Loucy (cell line): ENCODE results near the gene TACC2.

Experiments
- CTCF ChIP-seq: fragments of 200-600 bp; sonication (generic); conservative IDR thresholded peaks from 2 replicates; pipeline ENCODE4 v1.5.1; 2014; ENCODE audit warnings: mild to moderate bottlenecking, antibody characterized with exemption, low read length
- EZH2phosphoT487 ChIP-seq: fragments of 200-600 bp; IDR thresholded peaks from 2 replicates; pipeline ENCODE4 v1.6.1; 2018; ENCODE audit warnings: antibody characterized with exemption, mild to moderate bottlenecking, moderate library complexity, borderline replicate concordance

- TF ChIP-seq CTCF (no peak), EZH2phosphoT487 (no peak)
Measured at GRCh38 chr10:122135251-122136025, 146.5 kb downstream of the TACC2 start.
